ENCODE measurements around the gene CREG1.

DNA sequence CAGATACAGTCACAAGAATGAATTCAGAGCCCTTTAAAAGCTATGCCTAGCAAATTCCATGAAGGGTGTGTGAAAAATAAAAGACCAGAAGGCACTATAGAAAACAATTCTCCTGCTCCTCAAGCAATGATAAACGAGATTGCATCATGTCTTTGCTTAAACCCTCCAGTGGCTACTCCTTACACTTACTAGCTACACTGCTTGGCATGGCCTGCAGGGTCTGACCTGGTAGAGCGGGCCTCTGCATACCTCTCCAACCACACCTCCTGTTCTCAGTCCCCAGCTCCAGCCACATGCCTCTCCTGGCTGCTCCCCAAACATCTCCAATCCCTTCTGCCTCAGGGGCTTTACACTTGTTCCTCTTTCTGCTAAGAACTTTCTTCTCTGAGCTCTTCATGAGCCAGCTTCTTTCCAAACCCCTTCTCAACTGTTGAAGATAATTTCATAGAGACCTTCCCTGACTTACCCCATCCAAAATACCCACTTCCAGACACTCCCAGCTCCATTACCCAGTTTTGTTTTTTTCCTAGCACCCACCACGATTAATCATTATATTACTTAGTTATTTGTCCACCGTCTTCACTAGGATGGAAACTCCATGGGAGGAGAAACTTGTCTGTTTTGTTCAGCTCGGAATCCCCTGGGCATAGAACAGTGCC is 11.2 kb upstream of the CREG1 start:
- TF ChIP-seq, protein P1, sequence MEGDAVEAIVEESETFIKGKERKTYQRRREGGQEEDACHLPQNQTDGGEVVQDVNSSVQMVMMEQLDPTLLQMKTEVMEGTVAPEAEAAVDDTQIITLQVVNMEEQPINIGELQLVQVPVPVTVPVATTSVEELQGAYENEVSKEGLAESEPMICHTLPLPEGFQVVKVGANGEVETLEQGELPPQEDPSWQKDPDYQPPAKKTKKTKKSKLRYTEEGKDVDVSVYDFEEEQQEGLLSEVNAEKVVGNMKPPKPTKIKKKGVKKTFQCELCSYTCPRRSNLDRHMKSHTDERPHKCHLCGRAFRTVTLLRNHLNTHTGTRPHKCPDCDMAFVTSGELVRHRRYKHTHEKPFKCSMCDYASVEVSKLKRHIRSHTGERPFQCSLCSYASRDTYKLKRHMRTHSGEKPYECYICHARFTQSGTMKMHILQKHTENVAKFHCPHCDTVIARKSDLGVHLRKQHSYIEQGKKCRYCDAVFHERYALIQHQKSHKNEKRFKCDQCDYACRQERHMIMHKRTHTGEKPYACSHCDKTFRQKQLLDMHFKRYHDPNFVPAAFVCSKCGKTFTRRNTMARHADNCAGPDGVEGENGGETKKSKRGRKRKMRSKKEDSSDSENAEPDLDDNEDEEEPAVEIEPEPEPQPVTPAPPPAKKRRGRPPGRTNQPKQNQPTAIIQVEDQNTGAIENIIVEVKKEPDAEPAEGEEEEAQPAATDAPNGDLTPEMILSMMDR (IDR thresholded peaks at IDR 0.05) = no peak
- TF ChIP-seq, protein P2, sequence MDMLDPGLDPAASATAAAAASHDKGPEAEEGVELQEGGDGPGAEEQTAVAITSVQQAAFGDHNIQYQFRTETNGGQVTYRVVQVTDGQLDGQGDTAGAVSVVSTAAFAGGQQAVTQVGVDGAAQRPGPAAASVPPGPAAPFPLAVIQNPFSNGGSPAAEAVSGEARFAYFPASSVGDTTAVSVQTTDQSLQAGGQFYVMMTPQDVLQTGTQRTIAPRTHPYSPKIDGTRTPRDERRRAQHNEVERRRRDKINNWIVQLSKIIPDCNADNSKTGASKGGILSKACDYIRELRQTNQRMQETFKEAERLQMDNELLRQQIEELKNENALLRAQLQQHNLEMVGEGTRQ (IDR thresholded peaks at IDR 0.05) = no peak

Measured in A549 (cell line).